SK-N-MC (cell line): Measurements from ENCODE around the gene STRBP.
A peak's percentile ranks its signal among the peaks of the same experiment; 100 is the strongest.

Experiments
- DNase-seq: peaks from one replicate; pipeline ENCODE4 v3.0.0-alpha.2; 2011; ENCODE audit warnings: low read depth, low spot score
- H3K27ac ChIP-seq: fragments of 200-600 bp; sonication (generic); 2 replicates; pipeline ENCODE4 v1.5.1; 2016; ENCODE audit warnings: mixed run types
- H3K36me3 ChIP-seq: fragments of 200-600 bp; sonication (generic); 2 replicates; pipeline ENCODE4 v1.6.1; 2017; ENCODE audit warnings: antibody characterized with exemption, low read length, mixed read lengths; ENCODE audit not compliant: insufficient read depth
- H3K4me3 ChIP-seq: fragments of 200-600 bp; sonication (generic); 2 replicates; pipeline ENCODE4 v1.5.1; 2016
- H3K9ac ChIP-seq: fragments of 200-600 bp; sonication (generic); 2 replicates; pipeline ENCODE4 v1.8.0; 2017; ENCODE audit warnings: mixed run types, mixed read lengths; ENCODE audit not compliant: insufficient read length
- H3K9me3 ChIP-seq: fragments of 200-600 bp; sonication (generic); 2 replicates; pipeline ENCODE4 v1.6.1; 2017; ENCODE audit warnings: low read depth, mild to moderate bottlenecking, antibody characterized with exemption, low read length, moderate library complexity, mixed read lengths
- EZH2 ChIP-seq: fragments of 200-600 bp; sonication (generic); IDR thresholded peaks from one replicate; pipeline ENCODE4 v1.6.1; 2017; ENCODE audit warnings: antibody characterized with exemption
- FOXP2 ChIP-seq: optimal IDR thresholded peaks from 2 replicates; pipeline ENCODE3; 2011; ENCODE audit warnings: mild to moderate bottlenecking, moderate library complexity; ENCODE audit not compliant: insufficient read depth; ENCODE audit errors: extremely low read length, control extremely low read depth
- POLR2AphosphoS5 ChIP-seq: IDR thresholded peaks from 2 replicates; pipeline ENCODE4 v1.6.1; 2012; ENCODE audit warnings: mild to moderate bottlenecking, low read depth, low read length, borderline replicate concordance

STRBP gene

DNA sequence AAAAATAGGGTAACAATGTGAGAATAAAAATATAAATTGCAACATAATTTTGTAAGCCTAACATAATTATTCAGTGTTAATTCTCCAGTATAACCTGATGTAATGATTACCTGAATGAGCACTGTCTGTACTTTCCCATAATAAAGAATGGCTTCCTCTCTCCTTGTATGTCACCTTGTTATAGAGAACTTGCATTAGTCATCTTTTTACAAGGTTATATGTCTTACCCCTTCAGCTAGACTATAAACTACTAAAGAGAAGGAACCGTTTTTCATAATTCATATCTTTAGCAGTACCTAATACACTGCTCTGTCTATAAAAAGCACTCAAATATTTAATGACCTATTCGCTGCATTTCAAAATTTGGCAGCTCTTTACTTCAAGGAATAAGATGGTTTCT lies 19.8 kb downstream of the STRBP start:
- Histone ChIP-seq H3K27ac (no peak overlapping the region), H3K9ac (no peak overlapping the region), H3K36me3 (peaks cover 13% of the 10 kb centered on the region), H3K9me3 (peaks cover 5% of the 10 kb centered on the region; the same call in 1 of the 2 replicates), H3K4me3 (no peak overlapping the region)
- no peak for DNase-seq
- TF ChIP-seq FOXP2 (no peak), EZH2 (no peak), POLR2AphosphoS5 (no peak)

GRCh38 chr9:123246534-123246933 lies 21.9 kb downstream of the STRBP start:
- TF ChIP-seq FOXP2, result no peak
- TF ChIP-seq EZH2, result no peak
- TF ChIP-seq POLR2AphosphoS5, result no peak; the same call in 1 of the 2 replicates
- peak; percentile 82 for DNase-seq
- Histone ChIP-seq H3K27ac (peak overlapping the region; percentile 38; the same call in 1 of the 2 replicates), H3K36me3 (peaks cover 7% of the 10 kb centered on the region), H3K4me3 (peak overlapping the region; percentile 51), H3K9me3 (peaks cover 7% of the 10 kb centered on the region; the same call in 1 of the 2 replicates), H3K9ac (no peak overlapping the region)

GRCh38 chr9:123239726-123240125 lies 28.7 kb downstream of the STRBP start:
- TF ChIP-seq POLR2AphosphoS5 (no peak), EZH2 (no peak), FOXP2 (no peak)
- H3K27ac ChIP-seq, result no peak overlapping the region
- no peak for DNase-seq
- H3K9me3 ChIP-seq, result peaks cover 7% of the 10 kb centered on the region; the same call in 1 of the 2 replicates
- H3K36me3 ChIP-seq, result 0 out of 2 replicates have a peak, but pooled peaks cover 3% of the 10 kb centered on the region
- no peak overlapping the region for H3K9ac ChIP-seq
- no peak overlapping the region for H3K4me3 ChIP-seq

- H3K9ac ChIP-seq, result no peak overlapping the region
- H3K36me3 ChIP-seq, result 0 out of 2 replicates have a peak, but pooled peaks cover 2% of the 10 kb centered on the region
- TF ChIP-seq EZH2 (no peak), FOXP2 (no peak), POLR2AphosphoS5 (no peak)
- DNase-seq, result no peak
- H3K27ac ChIP-seq, result no peak overlapping the region
- H3K9me3 ChIP-seq, result peaks cover 2% of the 10 kb centered on the region; the same call in 1 of the 2 replicates
- H3K4me3 ChIP-seq, result no peak overlapping the region
These were observed 30.0 kb downstream of the STRBP start for GRCh38 chr9:123238365-123238764.

- no peaks in the 10 kb centered on the region for H3K9me3 ChIP-seq
- no peak for TF ChIP-seq POLR2AphosphoS5
- TF ChIP-seq FOXP2, result no peak
- TF ChIP-seq EZH2, result no peak
- no peak overlapping the region for H3K9ac ChIP-seq
- DNase-seq, result no peak
- no peak overlapping the region for H3K4me3 ChIP-seq
- no peak overlapping the region for H3K27ac ChIP-seq
- H3K36me3 ChIP-seq, result no peaks in the 10 kb centered on the region
These were observed 31.2 kb downstream of the STRBP start for GRCh38 chr9:123237220-123237619.

GRCh38 chr9:123235448-123235847 lies 32.9 kb downstream of the STRBP start:
- Histone ChIP-seq H3K4me3 (no peak overlapping the region), H3K36me3 (no peaks in the 10 kb centered on the region), H3K9ac (no peak overlapping the region), H3K27ac (peak overlapping the region; percentile 44; the same call in 1 of the 2 replicates), H3K9me3 (no peaks in the 10 kb centered on the region)
- no peak for DNase-seq
- TF ChIP-seq POLR2AphosphoS5 (no peak), FOXP2 (no peak), EZH2 (no peak)

- TF ChIP-seq POLR2AphosphoS5, result no peak
- TF ChIP-seq EZH2, result no peak
- no peak for TF ChIP-seq FOXP2
- no peak for DNase-seq
- no peaks in the 10 kb centered on the region for H3K36me3 ChIP-seq
- no peak overlapping the region for H3K9ac ChIP-seq
- H3K27ac ChIP-seq, result 0 out of 2 replicates have a peak overlapping the region, but pooled peaks have one; percentile 27
- H3K9me3 ChIP-seq, result no peaks in the 10 kb centered on the region
- no peak overlapping the region for H3K4me3 ChIP-seq
These were observed 33.5 kb downstream of the STRBP start for GRCh38 chr9:123234853-123235252.

- H3K27ac ChIP-seq, result peak overlapping the region; percentile 20; the same call in 1 of the 2 replicates
- no peak for DNase-seq
- no peaks in the 10 kb centered on the region; the same call in 1 of the 2 replicates for H3K36me3 ChIP-seq
- no peak overlapping the region; the same call in 1 of the 2 replicates for H3K4me3 ChIP-seq
- TF ChIP-seq EZH2, result no peak
- no peaks in the 10 kb centered on the region for H3K9me3 ChIP-seq
- H3K9ac ChIP-seq, result no peak overlapping the region
These were observed 36.1 kb downstream of the STRBP start for GRCh38 chr9:123232332-123232731.

GRCh38 chr9:123231421-123231820 lies 37.0 kb downstream of the STRBP start:
- no peak for DNase-seq
- H3K27ac ChIP-seq, result no peak overlapping the region
- no peaks in the 10 kb centered on the region for H3K9me3 ChIP-seq
- no peak for TF ChIP-seq FOXP2
- no peak for TF ChIP-seq EZH2
- no peak for TF ChIP-seq POLR2AphosphoS5
- no peak overlapping the region for H3K9ac ChIP-seq
- no peak overlapping the region for H3K4me3 ChIP-seq
- H3K36me3 ChIP-seq, result no peaks in the 10 kb centered on the region; the same call in 1 of the 2 replicates
